ENCODE measurements around the gene TMEM107. TPM values are rescaled to one million over a fixed set of nuclear protein-coding genes. Genes with fewer than 3 reads are reported as not detected.
A peak's percentile ranks its signal among the peaks of the same experiment; 100 is the strongest.
"Not testable (repeated sequence)": the region's sequence is repeated elsewhere in the genome, so short reads cannot be mapped to it uniquely, and the experiment has no call there.

The TMEM107 gene
- polyA plus RNA-seq (ENCODE audit: insufficient read length), result 5.5 TPM

GRCh38 chr17:8176197-8176940 is at the start of gene TMEM107:
TMEM107 (minus strand) TSS chr17:8176380; CDS start chr17:8176286, 94 bp downstream.
- DNase-seq, result peak; percentile 93

DNA sequence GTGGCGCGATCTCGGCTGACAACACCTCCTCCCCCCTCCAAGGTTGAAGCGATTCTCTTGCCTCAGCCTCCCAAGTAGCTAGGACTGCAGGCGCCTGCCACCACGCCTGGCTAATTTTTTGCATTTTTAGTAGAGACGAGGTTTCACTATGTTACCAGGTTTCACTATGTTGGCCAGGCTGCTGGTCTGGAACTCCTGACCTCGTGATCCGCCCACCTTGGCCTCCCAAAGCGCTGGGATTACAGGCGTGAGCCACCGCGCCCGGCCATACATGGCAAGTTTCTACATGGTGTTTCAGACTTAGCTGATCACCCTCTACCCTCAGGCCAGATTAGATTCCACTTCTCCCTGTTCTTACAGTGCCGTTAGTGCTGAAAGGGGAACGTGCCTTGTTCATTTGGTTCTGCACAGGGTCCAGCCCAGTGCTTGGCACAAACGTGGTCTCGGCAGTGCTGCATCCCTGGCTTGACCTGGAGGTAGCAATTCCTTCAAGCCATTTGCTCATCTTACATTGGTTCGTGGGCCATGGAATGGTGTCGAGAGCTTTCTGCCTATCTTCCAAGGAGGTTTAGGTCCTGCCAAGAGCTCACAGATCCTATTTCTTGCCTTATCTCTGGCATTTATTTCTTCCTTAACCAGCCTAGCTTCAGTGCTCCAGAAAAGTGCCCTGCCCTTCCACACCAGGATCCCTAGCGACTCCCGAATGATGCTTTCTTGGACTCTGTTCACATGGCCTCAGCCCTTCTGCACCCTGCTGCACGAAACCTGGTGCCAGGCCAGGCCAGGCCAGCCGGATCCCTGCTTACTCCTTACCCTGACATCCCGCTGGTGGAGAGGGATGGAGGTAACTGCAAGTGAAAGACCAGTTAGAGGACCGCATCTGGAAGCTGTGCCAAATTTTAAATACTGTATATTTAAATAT is 49.0 kb upstream of the TMEM107 start:
- DNase-seq, result no peak

DNA sequence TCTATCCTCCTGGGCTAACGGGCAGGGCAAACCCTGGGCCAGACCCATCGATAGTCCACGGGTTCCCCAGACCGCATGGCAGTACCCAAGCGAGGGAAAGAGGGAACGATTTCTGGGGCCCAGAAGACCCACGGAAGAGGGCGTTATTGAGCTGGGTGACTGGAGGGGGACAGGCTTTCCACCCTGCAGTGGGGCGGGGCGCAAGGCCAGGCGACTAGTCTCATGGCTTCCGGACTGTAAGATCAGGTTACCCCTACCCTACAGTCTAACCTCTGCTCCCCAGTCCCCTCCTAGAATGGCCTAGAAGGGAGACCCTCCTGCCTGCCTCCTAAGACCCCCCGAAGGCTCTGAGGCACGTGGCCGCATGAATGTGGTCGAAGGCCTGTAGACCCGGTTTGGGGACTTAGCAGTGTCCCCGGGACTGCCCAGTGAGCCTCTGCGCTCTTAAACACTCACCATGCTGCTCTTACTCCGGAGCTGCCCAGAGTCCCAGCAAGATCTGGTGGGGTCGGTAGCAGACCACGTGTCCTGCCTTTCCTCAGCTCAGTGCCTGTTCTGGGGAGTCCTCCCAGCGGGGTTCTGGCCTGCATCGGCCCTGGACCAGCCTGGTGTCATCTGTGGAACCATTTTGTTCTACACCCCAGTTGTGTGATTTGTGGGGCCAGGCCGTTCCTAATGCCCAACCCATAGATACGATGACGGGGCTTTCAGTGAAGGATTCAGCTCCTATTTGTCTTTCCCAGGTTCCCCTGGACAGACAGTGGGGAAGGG is 47.4 kb upstream of the TMEM107 start:
- DNase-seq, result peak; percentile 71

- DNase-seq, result peak; percentile 94
These were observed 46.6 kb upstream of the TMEM107 start for GRCh38 chr17:8222630-8223355.

GRCh38 chr17:8222380-8222629 is 46.1 kb upstream of the TMEM107 start:
- DNase-seq, result no peak

- DNase-seq, result peak; percentile 94
These were observed 45.6 kb upstream of the TMEM107 start for GRCh38 chr17:8221663-8222379.

DNA sequence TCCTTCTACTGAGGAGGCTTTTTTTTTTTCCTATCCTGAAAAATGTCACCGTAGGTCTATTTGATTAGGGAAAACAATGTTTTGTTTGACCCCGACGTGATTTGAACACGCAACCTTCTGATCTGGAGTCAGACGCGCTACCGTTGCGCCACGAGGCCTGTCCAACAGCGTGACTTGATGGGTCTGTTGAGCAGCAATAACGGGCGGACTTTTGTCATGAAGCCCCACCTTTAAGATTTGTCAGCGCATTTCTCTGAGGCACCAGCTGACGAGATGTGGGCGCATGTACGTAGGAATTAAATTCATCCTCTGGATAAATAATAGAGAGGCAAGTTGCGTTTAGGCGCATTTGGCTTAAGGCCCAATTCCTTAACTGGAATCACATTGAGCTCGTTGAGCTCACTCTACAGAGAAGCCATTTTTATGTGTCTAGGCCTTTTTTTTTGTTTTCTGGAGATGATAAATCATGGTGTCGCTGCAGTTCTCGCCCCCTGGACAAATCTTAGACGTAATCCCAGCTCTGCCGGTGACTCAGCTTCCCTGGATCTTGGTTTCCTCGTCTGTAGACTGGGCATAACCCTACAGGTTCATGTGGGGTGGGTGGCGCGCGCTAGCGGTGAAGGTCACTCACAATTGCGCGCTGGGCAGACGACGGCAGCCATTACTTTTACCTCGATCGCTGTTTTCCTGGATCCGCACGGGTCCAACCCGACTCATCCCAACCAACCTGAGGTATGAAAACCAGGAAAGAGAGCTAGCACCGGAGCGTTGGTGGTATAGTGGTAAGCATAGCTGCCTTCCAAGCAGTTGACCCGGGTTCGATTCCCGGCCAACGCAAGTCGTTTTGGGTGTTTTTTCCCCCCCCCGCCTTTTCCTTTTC is 44.8 kb upstream of the TMEM107 start:
- DNase-seq, result peak; percentile 93

DNA sequence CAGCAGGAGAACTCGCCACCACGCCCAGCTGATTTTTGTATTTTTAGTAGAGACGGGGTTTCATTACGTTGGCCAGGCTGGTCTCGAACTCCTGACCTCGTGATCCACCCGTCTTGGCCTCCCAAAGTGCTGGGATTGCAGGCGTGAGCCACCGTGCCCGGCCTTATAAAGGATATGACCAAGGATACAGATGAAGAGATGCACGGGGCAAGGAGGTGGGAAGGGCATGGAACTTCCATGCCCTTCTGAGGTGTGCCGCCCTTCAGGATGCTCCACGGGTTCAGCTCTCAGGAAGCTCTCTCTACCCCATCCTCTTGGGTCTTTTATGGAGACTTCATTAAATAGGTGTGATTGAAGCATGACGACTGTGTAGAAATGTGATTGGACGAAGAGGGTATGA is 37.8 kb upstream of the TMEM107 start:
- not testable (repeated sequence) for DNase-seq

GRCh38 chr17:8212312-8213180 is 36.4 kb upstream of the TMEM107 start:
- DNase-seq, result no peak

GRCh38 chr17:8210761-8211458 is 34.7 kb upstream of the TMEM107 start:
- no peak for DNase-seq

DNA sequence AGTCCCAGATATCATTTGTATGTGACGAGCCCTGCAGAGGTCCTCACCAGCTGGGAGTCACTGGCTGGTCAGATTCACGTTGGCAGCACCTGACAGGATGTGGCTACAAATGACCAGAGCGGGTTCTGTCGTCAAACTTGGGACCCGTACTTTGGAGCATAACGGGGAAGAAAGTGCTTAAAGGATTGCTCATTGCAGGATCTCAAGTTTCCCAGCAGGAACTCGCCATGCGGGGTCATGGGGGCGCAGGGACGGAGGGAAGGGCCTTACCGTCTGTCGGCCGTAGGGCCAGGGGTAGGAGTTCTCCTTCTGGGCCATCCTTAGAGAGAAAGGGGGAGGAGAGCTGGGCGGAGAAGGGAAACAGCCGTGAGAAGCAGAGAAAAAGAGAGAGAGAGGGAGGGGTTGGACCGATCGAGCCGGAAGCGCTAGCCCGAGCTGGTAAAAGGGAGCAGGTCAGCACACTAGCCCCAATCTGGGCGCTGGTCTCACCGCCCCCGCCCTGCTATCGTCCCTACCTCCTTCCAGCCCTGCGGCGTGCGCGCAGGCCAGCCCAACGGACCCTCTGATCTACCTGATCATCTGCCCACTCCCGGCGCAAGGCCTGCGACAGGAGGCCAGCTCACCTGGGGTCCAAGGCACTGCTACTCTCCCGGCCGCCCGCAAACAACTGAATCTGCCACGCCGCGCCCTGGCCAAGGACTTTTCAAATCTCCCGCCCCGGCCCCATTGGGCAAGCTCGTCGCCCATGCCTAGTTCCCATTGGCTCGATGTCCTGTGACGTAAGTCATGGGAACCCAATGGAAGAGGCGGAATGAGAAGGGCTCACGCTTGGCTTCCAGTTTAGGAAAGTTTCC is 34.0 kb upstream of the TMEM107 start, which contains the start of gene AURKB:
Gene AURKB, minus strand, starts transcription at position 669 of the 854 bp plus-strand sequence. Its CDS starts 351 bp downstream, at position 318.
- DNase-seq, result peak; percentile 96

DNA sequence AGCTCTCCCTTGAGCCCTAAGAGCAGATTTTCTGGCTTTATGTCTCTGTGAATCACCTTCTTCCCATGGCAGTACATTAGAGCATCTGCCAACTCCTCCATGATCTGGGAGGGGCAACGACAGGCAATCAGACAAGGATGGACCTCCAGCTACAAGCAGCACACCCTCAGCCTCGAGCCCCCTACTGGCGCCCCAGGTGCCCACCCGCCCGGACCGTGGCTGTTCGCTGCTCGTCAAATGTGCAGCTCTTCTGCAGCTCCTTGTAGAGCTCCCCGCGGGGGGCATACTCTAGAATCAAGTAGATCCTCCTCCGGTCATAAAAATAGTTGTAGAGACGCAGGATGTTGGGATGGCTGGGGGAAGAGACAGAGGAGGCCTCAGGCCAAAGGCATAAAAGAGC is 30.4 kb upstream of the TMEM107 start:
- DNase-seq, result no peak

DNA sequence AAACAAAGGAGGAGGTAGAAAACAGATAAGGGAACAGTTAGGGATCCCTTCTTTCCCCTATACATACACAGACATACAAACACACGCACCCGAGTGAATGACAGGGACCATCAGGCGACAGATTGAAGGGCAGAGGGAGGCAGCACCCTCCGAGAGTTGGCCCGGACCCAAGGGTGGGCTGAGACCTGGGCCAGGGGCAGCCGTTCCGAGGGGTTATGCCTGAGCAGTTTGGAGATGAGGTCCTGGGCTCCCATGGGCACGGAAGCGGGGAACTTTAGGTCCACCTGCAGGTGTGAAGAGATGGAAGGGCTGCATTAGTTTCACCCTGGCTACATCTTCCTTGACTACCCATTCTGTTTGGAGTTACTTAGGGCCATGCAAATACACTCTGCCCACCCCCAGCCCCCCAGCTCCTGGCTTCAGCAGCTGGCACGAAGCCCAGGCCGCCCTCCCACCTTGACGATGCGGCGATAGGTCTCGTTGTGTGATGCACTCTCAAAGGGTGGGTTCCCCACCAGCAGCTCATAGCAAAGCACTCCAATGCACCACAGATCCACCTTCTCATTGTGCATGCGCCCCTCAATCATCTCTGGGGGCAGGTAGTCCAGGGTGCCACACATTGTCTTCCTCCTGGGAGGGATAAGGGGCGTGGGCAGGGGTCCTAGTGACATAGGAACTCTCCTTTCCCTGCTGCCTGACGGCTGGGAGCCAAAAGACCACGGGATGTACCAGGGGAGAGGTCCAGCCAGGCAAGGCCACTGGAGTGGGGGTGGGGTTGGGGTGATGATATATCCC is 28.8 kb upstream of the TMEM107 start:
- DNase-seq, result no peak

DNA sequence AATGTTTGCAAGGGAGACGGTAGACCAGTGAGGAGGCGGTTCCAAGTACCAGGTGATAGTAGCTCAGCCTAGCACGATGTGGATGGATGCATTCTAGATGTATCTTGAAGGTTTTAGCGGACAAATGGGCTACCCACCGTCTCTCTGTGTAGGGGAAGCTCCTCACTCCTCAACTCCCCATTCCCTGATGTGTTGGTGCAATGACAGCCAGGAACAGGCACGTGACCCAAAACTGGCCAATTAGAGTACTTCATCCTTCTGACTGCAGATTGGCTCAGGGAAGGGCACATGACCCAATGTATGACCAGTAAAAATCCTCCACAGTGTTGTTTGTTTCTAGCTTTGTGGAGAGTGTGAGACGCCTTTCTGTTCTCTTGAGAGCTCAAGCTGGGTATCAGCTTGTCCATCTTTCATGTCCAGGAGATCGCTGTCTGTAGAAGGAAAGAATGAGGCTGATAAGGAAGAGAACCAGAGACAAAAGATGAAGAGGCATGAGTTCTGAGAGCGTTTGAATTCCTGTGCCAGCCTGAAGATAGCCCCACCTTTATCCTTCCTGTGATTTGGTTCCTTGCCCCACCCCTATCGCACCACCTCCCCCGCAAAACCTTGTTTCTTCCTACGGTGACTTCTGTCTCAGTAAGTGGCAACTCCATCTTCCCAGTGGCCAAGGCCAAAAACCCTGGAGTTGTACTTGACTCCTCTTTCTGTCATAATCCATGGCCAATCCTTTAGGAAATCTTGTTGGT is 16.1 kb upstream of the TMEM107 start:
- DNase-seq, result peak; percentile 90

- DNase-seq, result no peak
These were observed 14.3 kb upstream of the TMEM107 start for GRCh38 chr17:8190506-8190905.

All from hindlimb muscle (tissue), 1 donor.